OCI-LY1 (cell line): ENCODE data around the gene RAB40C.

Source experiments
- CTCF ChIP-seq: fragments of 200-600 bp; sonication (generic), shearing (Covaris generic); IDR thresholded peaks from 2 replicates; pipeline ENCODE4 v1.5.1; 2017; ENCODE audit warnings: mild to moderate bottlenecking, antibody characterized with exemption, low read length, moderate library complexity, mixed read lengths
- EZH2 ChIP-seq: fragments of 200-600 bp; sonication (generic), shearing (Covaris generic); IDR thresholded peaks from 2 replicates; pipeline ENCODE4 v1.8.0; 2017; ENCODE audit warnings: borderline replicate concordance, mixed run types, mild to moderate bottlenecking, antibody characterized with exemption, low read length, moderate library complexity, mixed read lengths

GRCh38 chr16:658679-659571 lies 69.1 kb downstream of the RAB40C start:
- TF ChIP-seq CTCF (peak; percentile 30; the same call in 1 of the 2 replicates), EZH2 (no peak)
